GM11168 (cell line): ENCODE results near the gene PDE4C.

Experiments
- in situ Hi-C: fragments of 300-500 bp; cut with MboI; formaldehyde crosslinking; loops from one replicate; pipeline ENCODE4 v1.12.0; 2022; ENCODE audit warnings: low sequenced_read_pairs; ENCODE audit not compliant: unreplicated experiment

The PDE4C gene

DNA sequence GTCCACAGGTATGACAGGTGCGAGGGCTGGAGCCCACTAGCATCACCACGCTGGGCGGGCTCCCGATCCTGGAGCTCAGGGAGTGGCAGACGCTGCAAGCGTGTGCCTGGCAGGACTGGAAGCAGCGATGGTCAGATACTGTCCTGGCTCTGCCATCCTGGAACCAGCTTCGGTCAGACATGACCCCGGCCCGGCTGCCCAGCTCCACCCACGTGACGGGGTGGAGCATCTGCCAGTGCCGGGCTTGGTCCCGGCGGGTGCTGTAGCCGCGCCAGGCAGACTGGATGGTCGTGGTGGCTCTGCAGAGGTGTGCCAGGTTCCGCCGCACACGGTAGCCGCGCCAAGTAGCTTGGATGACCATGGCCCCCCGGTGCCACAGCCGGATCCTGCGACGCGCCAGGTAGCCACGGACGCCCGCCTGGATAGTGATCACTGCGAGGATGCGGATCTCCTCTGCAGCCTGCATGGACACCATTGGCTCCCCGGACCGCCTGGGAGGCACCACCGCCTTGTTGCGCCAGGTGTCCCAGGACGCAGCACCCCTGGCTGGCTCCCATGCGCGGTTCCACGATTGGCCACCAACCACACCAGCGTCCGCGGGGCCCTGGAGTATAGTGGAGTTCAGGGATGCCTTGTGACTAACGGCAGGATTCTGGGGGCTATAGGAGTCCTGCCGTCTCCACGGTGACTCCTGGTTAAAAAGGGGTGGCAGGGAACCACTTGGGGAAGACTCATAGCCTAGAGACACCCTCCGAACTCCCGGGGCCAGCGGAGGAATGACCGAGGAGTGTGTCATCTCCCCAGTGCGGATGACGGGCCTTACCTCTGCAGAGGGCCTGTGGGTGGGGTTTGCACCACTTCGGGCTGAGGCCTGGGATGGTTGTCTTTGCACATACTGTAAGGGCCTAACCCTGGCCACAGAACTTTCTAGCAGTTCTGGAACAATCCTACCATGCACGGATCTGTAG, 31.5 kb upstream of the PDE4C start:
- in situ Hi-C loops = loop anchor here (5.0 kb wide), 1 partner anchor 45 kb away; no protein-coding TSS in a partner anchor

DNA sequence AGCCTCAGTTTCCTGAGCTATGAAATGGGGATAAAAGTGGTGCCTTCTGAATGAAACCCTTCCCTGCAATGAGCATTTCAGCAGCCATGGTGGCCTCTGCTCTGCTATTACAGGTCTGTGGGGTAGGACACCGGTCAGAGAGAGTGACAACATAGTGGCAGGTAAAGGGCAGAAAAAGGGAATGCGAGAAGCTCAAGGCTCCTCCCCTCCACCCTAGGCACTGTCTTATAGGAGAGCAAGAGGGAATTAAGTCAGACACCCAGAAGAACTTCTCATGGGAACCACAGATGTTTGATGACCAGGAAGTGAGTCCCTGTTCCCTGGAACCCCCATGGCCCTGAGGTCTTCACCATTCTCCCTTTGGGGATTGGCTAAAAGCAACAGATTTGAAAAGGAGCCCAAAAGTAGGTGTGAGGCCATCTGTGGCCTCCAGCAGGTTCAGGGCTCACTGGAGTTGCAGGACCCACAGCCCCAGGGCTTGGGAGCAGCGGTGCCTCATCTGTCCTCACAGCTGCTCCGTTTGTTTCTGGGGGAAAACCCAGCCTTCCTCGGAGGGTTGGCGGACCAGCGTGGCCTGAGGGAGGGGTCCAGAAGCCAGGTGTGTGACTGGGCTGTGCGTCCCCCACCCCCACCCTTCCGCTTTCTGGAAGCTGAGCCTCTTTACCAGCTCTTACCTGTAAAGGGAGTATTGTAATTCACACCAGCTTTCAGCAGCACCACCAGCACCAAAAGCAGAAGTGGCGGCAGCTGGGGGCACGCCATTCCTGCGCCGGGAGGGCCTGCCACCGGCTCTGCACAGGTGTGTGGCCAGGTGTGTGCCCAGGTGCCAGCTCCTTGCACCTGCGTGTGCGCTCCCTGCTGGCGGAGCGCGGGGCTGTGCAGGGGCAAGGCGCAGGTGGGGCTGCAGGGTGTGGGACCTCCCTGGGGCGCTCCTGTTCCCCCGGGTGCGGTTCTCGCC, 28.6 kb upstream of the PDE4C start:
- in situ Hi-C loops = loop anchor here (5.0 kb wide), 1 partner anchor 43 kb away; no protein-coding TSS in a partner anchor

DNA sequence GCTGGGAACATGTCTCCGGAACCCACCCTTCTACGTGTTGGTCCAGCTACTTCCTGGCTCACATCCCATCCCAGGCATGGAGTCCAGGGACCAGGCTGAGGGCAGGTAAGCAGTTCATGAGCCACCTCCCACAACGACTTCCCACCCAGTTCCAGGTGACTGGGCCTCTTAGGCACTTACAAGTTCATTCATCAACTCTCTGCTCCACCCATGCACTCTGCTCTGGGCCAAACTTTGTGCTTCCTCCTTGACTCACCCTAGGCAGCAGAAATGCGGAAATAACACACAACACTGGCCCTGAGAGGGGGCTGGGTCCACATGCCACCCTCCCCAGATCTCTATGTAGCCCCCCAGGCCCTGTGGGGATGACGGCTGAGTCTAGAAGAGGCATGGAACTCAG, 27.5 kb upstream of the PDE4C start:
- in situ Hi-C loops = no loop called here

DNA sequence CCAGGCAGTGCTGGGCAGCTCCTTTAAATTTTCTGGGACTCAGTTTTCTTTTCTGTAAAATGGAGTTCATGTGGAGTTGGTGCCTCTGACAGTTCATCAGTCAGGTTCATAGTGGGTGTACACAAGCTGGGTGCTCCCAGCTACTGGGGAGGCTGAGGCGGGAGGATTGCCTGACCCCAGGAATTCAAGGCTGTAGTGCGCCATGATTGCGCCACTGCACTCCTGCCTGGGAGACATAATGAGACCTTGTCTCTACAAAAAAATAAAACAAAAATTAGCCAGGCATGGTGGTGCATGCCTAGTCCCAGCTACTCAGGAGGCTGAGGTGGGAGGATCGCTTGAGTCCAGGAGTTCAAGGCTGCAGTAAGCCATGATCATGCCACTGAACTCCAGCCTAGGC, 26.9 kb upstream of the PDE4C start:
- in situ Hi-C loops = no loop called here

DNA sequence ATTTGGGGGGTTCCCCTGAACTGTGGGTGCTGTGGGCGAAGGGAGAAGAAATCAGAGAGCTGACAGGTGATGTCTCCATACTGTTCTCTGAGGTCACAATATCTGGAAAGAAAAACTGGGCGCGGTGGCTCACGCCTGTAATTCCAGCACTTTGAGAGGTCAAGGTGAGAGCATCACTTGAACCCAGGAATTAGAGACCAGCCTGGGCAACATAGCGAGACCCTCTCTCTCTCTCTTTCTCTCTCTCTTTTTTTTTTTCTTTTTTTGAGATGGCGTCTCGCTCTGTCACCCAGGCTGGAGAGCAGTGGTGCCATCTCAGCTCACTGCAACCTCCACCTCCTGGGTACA, 26.1 kb upstream of the PDE4C start:
- in situ Hi-C loops = no loop called here

DNA sequence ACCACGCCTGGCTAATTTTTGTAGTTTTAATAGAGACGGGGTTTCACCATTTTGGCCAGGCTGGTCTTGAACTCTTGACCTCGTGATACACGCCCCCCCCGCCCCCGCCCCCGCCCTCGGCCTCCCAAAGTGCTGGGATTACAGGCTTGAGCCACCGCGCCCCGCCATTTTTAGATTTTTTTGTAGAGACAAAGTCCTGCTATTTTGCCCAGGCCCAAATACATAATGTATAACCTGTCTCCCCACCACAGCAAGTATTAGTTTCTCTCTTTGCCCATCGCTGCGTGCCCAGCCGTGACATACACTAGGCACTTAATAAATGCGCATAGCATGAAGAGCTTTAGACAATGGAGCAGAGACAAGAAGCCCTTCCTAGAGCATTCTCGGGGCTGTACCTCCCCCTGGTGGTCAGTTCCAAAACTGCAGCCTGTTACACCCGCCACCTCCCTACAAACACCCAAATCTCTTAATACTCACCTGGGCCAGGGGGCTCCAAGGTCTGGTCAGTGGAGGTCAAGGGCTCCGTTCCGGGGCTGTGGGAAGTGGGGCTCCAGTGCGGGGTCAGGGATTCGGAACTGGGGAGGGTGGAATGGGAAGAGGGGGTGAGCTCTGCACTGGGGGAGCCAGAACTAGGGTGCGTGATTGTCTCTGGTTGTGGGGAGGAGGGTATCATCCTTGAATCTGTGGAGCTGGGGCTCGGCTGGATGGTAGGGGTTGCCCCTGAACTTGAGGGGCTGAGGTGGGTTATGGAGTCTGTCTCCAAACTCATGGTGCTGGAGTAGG, 25.5 kb upstream of the PDE4C start:
- in situ Hi-C loops = no loop called here

DNA sequence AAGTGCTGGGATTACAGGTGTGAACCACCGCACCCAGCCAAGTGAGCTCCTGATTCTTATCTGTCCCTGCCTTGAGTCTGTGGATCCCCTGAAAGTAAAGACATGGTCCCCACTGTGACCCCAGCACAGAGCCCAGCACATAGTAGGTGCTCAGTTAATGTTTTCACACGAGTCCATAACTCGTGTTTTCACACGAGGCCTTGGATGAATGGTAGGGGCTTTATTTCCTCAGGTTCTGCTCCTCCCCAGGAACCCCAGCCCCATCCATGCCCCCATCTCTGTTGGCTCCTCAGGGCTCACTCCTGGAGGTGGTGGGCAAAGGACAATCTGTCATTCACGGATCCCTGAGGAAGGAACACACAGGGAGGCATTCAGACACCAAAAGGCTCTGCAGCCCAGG, 23.6 kb upstream of the PDE4C start:
- in situ Hi-C loops = no loop called here

DNA sequence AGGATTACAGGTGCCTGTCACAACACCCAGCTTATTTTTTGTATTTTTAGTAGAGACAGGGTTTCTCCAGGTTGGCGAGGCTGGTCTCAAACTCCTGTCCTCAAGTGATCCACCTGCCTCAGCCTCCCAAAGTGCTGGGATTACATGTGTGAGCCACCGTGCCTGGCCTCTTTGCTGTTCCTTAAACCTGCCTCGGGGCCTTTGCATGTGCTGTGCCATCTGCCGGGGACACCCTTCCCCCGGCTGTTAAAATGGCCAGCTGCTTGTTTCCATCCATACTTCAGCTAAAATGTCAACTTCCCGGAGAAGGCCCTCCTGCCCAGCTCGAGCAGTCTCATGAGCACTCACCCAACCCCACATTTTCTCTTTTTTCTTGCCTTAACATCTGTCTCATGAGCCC, 19.1 kb upstream of the PDE4C start:
- in situ Hi-C loops = no loop called here

DNA sequence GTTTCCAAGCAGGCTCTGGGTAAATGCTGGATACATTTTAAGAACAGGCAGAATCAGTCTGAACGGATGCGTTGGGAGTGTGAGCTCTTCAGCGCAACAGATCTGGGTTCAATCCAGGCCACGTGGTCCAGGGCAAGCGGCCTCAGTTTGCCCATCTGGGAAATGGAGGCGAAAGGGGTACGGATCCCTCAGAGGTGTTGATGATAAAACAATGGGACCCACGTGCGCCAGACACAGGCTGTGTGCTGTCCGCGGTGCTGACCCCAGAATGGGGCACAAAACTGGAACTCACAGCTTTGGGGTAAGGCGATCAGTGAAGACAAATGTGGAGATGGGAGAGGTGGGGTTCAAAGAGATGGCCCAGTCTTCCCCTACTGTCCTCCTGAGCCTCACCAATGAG, 13.1 kb upstream of the PDE4C start:
- in situ Hi-C loops = no loop called here

DNA sequence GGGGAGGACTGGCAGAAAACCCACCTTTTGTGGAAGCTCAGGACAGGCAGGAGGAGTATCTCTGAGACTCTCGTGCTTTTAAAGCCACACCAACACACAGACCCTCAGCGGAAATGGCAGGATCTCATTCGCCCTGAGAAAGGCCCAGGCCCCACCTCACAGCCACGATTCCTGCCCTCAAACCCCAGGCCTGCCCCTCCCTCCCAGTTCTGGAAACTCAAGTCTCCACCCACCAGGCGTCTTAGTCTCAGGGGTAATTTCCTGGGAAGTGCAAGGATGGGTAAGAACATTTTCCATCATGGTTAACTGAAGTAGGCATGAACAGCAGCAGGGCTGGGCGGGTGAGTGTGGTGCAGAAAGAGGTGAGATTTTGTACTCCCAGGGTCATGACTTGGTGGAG, 8.0 kb upstream of the PDE4C start:
- in situ Hi-C loops = no loop called here

DNA sequence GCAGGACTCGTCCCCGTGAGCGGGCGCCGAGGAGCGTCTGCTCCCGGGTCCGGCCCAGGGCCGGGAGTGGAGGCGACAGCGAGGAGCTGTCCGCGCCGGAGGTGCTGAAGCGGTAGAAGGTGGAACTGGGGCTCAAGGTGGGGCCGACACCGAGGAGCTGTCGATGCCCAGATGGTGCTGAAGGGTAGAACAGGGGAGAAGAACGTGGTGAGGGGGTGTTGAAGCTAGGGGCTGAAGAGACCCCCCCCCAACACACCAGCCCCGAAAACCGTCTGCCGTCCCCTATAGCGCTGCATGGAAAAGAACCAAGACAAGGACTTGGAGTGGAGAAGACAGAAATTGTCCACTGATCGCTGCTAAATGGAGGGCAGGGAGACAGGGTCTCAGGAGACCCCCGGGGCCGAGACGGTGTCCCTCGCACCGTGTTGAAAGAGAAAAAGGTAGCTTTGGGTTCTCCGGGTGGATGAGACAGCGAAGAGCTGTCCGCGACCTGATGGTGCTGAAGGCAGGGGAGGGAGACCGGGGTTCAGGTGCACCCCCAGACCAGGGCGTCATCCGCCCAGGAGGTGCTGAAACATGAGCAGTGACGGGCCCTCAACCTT, 7.1 kb upstream of the PDE4C start:
- in situ Hi-C loops = no loop called here

DNA sequence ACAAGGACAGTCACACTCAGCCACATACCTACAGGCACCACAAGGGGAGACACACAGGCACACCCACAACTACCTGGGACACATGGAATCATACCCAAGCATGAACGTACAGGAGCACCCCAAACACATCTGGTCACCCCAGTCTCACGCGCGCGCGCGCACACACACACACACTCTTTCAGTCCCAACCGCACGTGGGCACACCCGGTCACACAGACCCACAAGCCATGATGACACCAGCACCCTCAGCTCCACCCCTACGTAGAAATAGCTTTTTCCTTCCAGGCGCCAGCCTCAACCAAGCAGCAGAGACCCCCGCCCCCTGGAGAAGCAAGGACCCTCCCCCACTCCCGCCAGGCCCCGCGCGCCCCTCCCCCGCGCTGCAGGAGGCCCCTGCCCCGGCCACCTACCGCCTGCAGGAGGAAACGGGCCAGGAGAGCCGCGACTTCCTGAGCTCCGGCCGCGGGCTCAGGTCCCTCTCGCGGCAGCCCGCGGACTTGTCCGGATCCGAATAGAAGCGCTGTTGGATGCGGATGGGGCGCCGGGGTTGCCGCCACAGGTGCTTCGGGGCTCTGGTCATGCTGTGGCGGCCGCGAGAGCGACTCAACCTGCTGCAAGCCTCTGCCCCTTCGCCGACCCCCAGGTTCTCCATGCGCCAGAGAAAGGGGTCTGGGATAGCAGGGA, 6.4 kb upstream of the PDE4C start:
- in situ Hi-C loops = no loop called here

DNA sequence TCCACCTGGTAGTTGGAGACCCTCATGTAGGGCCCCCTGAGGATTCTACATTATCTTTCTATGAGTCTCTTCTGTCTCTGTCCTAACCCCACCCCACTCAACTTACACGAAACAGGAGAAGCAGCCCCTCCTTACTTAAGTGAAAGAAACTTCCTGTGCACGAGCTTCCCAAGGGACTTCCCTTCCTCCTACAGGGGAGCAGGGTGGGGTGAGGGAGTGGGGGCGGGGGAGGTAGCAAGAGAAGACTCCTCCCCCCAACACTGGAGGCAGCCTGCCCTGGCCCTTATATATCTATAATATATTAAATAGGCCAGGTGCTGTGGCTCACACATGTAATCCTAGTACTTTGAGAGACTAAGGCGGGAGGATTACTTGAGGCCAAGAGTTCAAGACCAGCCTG, 5.5 kb upstream of the PDE4C start:
- in situ Hi-C loops = no loop called here

DNA sequence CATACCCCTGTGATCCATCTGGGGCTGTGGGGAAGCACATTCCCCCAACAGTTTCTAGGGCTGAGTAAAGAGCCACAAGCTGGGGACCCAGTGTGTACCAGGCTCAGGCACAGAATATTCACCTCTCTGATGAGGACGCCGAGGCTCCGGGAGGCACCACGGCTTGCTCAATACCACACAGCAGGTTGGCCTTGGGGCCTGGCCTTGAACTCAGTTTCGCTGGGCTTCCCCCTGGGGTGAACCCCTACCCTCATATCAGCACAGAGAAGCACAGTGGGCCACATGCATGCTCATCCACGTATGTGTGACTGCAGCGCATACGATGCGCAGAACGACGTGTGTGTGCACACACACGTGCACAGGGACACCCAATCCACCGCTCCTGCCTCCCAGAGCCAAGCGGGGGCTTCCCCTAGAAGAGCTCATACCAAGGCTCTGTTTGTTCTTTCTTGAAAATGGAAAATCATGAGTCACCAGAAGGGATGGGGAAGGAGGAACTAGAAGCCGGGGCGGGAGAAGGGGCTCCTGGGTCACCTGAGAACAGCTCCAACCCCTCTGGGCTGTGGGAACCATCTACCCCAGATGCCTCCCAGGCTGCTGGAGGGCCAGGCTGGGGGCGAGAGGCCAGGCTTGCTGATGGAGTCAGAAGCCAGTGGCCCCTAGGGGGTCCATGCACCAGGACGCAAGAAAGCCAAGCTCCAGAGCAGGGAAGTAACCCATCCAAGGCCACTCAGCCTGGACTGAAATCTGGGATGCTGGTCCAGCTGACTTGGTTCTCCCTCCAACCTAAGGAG, 4.9 kb upstream of the PDE4C start:
- in situ Hi-C loops = no loop called here

DNA sequence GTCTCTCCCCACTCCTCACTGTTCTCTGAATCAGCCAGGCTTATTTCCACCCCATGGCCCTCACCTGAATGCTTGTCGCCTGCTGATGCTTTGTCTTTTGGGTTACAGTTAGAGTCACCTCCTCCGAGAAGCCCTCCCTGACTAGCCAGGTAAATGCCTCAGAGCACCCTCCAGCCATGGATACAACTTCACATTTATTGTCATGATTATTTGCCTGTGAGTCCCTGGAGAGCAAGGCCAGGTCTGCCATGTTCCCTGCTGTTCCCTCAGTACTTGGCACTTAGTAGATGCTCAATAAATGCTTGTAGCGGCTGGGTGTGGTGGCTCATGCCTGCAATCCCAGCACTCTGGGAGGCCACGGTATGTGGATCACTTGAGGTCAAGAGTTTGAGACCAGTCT, 3.7 kb upstream of the PDE4C start:
- in situ Hi-C loops = no loop called here

DNA sequence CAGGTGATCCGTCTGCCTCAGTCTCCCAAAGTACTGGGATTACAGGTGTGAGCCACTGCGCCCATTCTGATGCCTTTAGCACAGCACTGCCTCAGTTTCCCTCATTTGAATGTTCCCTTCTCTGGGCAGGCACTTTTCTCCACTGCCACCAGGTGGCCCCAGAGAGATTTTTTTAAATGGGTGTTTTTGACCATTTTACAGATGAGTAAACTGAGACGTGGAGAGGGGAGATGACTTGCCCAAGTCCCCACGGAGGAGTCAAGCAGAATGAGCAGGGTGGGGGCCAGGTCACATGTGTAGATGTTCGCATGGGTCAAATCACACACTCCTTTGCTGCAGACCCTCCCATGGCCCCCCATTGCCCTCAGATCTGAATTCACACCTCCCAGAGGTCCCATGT, 3.2 kb upstream of the PDE4C start:
- in situ Hi-C loops = no loop called here

DNA sequence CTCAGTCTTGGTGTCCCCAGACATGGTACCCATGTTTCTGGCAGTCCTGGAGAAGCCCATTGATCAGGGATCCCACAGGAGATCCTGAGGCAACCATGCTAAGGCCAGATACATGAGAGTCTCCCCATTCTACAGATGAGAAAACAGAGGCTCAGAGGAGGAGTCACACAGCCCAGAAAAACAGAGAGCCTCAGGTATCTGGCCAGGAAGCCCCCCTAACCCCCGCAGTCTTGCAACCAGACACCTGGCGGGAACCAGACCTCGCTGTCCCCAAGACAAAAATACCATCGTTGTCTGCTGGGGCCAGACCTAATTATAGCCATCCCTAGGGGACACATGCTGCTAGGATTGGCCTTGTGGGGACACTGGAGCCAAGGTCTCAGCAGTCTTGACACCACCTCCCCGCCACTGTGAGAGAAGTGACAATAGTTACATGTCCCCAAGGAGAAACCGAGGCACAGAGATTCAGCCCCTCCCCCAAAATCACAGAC, 1.6 kb upstream of the PDE4C start:
- in situ Hi-C loops = no loop called here

DNA sequence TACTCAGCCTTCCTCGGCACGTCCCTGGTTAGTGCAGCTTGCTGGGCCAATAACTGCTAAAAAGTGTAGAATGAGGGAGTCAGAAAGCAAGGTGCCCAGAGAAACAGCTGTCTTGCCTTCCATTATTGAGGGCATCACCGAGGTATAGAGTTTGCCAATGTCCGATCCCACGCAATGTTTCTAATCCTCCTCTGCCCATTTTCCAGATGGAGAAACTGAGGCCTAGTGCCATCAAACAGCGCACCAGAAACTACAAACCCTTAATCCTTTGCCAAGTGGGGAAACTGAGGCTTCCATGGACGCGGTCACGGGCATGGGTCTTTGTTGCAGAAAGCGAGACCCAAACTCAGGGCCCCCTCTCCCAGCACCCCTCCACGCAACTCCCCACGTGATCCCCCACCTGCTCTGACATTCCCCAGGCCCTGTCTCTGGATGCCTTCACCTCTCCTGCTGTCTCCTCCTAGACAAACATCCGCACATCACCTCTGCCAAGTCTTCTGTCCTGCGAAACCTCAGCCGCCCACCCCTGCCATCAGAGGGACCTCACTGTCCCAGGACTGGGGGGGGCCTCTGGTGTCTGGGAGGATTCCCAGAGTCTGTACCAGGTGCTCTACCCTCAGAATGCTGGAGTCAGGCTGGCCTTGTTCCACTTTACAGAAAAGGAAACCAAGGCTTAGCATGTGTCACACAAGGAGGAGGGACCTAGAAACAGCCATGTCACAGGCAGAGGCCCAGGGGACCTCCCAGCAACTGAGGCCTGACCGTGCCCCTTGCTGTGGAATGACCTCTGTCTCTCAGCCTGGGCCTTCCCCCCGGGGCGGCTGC, 930 bp upstream of the PDE4C start:
- in situ Hi-C loops = no loop called here
